ENCODE data around the gene TEP1.
"Not testable (repeated sequence)": the region's sequence is repeated elsewhere in the genome, so short reads cannot be mapped to it uniquely, and the experiment has no call there.

TEP1 gene

GRCh38 chr14:20375471-20375870 is 37.8 kb downstream of the TEP1 start:
- Histone ChIP-seq H3F3A (ENCODE audit: insufficient read depth) (no peaks in the 10 kb centered on the region), H3K9me2 (replicated peaks; ENCODE audit: insufficient read depth, low read length) (no peaks in the 10 kb centered on the region), H3K79me2 (ENCODE audit: insufficient read depth, low read length) (no peaks in the 10 kb centered on the region), H2AFZ (ENCODE audit: low read depth, low read length, severe bottlenecking) (no peak overlapping the region), H3K9me3 (ENCODE audit: insufficient read depth, low read length) (no peaks in the 10 kb centered on the region), H3K4me2 (ENCODE audit: low read depth, low read length, poor library complexity, severe bottlenecking) (no peak overlapping the region), H3K27me3 (ENCODE audit: low read length) (no peaks in the 10 kb centered on the region), H3K9ac (ENCODE audit: low read length) (no peak overlapping the region), H3K27ac (ENCODE audit: low read depth, low read length) (no peak overlapping the region), H4K20me1 (ENCODE audit: low read depth, low read length) (no peaks in the 10 kb centered on the region), H3K4me3 (ENCODE audit: insufficient read depth, low read length, poor library complexity, severe bottlenecking) (no peak overlapping the region), H3K36me3 (ENCODE audit: low read length) (no peaks in the 10 kb centered on the region)
- TF ChIP-seq EZH2phosphoT487 (conservative IDR thresholded peaks at IDR 0.05; ENCODE audit: low read length) (no peak), CTCF (IDR thresholded peaks at IDR 0.05; ENCODE audit: insufficient read depth, low read length, poor library complexity, severe bottlenecking) (no peak)

GRCh38 chr14:20372796-20373195 is 40.5 kb downstream of the TEP1 start:
- no peak overlapping the region for H3K27ac ChIP-seq (ENCODE audit: low read depth, low read length)
- H3K36me3 ChIP-seq (ENCODE audit: low read length), result peaks cover 3% of the 10 kb centered on the region; the same call in 1 of the 2 replicates
- no peaks in the 10 kb centered on the region for H4K20me1 ChIP-seq (ENCODE audit: low read depth, low read length)
- no peak overlapping the region for H3K9ac ChIP-seq (ENCODE audit: low read length)
- TF ChIP-seq EZH2phosphoT487 (conservative IDR thresholded peaks at IDR 0.05; ENCODE audit: low read length), result no peak
- TF ChIP-seq CTCF (IDR thresholded peaks at IDR 0.05; ENCODE audit: insufficient read depth, low read length, poor library complexity, severe bottlenecking), result no peak
- H3K79me2 ChIP-seq (ENCODE audit: insufficient read depth, low read length), result no peaks in the 10 kb centered on the region
- no peaks in the 10 kb centered on the region for H3K27me3 ChIP-seq (ENCODE audit: low read length)
- H3K4me3 ChIP-seq (ENCODE audit: insufficient read depth, low read length, poor library complexity, severe bottlenecking), result no peak overlapping the region
- H3K4me2 ChIP-seq (ENCODE audit: low read depth, low read length, poor library complexity, severe bottlenecking), result no peak overlapping the region
- H3K9me2 ChIP-seq (replicated peaks; ENCODE audit: insufficient read depth, low read length), result no peaks in the 10 kb centered on the region
- H3K9me3 ChIP-seq (ENCODE audit: insufficient read depth, low read length), result no peaks in the 10 kb centered on the region
- H2AFZ ChIP-seq (ENCODE audit: low read depth, low read length, severe bottlenecking), result no peak overlapping the region
- H3F3A ChIP-seq (ENCODE audit: insufficient read depth), result no peaks in the 10 kb centered on the region

GRCh38 chr14:20365928-20366327 is 47.4 kb downstream of the TEP1 start:
- no peak overlapping the region for H2AFZ ChIP-seq (ENCODE audit: low read depth, low read length, severe bottlenecking)
- no peak overlapping the region for H3K27ac ChIP-seq (ENCODE audit: low read depth, low read length)
- TF ChIP-seq CTCF (IDR thresholded peaks at IDR 0.05; ENCODE audit: insufficient read depth, low read length, poor library complexity, severe bottlenecking), result no peak
- no peak for TF ChIP-seq EZH2phosphoT487 (conservative IDR thresholded peaks at IDR 0.05; ENCODE audit: low read length)
- peaks cover 3% of the 10 kb centered on the region; the same call in 1 of the 2 replicates for H3K36me3 ChIP-seq (ENCODE audit: low read length)
- H3K9me3 ChIP-seq (ENCODE audit: insufficient read depth, low read length), result no peaks in the 10 kb centered on the region
- H3K4me2 ChIP-seq (ENCODE audit: low read depth, low read length, poor library complexity, severe bottlenecking), result no peak overlapping the region
- peaks cover 6% of the 10 kb centered on the region; the same call in 1 of the 2 replicates for H3F3A ChIP-seq (ENCODE audit: insufficient read depth)
- H3K9me2 ChIP-seq (replicated peaks; ENCODE audit: insufficient read depth, low read length), result no peaks in the 10 kb centered on the region
- no peaks in the 10 kb centered on the region for H3K79me2 ChIP-seq (ENCODE audit: insufficient read depth, low read length)
- no peaks in the 10 kb centered on the region for H4K20me1 ChIP-seq (ENCODE audit: low read depth, low read length)
- no peaks in the 10 kb centered on the region for H3K27me3 ChIP-seq (ENCODE audit: low read length)
- no peak overlapping the region for H3K9ac ChIP-seq (ENCODE audit: low read length)
- H3K4me3 ChIP-seq (ENCODE audit: insufficient read depth, low read length, poor library complexity, severe bottlenecking), result no peak overlapping the region

GRCh38 chr14:20358474-20358873 is 54.8 kb downstream of the TEP1 start:
- H3K27ac ChIP-seq (ENCODE audit: low read depth, low read length); H2AFZ ChIP-seq (ENCODE audit: low read depth, low read length, severe bottlenecking); H4K20me1 ChIP-seq (ENCODE audit: low read depth, low read length); H3K4me3 ChIP-seq (ENCODE audit: insufficient read depth, low read length, poor library complexity, severe bottlenecking); H3F3A ChIP-seq (ENCODE audit: insufficient read depth); H3K27me3 ChIP-seq (ENCODE audit: low read length); H3K9me2 ChIP-seq (replicated peaks; ENCODE audit: insufficient read depth, low read length); H3K9ac ChIP-seq (ENCODE audit: low read length); H3K9me3 ChIP-seq (ENCODE audit: insufficient read depth, low read length); H3K79me2 ChIP-seq (ENCODE audit: insufficient read depth, low read length); H3K4me2 ChIP-seq (ENCODE audit: low read depth, low read length, poor library complexity, severe bottlenecking): not testable (repeated sequence)
- peaks cover 37% of the 10 kb centered on the region; the same call in 1 of the 2 replicates for H3K36me3 ChIP-seq (ENCODE audit: low read length)

Measured in SU-DHL-6 (cell line).